Type B pancreatic cell (in vitro differentiated cells): ENCODE measurements around the gene ETV4. TPM values are rescaled to one million over a fixed set of nuclear protein-coding genes. Genes with fewer than 3 reads are reported as not detected.

Experiments used
- DNase-seq: peaks from one replicate; pipeline ENCODE4 v3.0.0; 2021; ENCODE audit warnings: mixed read lengths; ENCODE audit not compliant: unreplicated experiment; ENCODE audit errors: extremely low spot score
- H3K27ac Mint-ChIP-seq: 2 replicates; pipeline ENCODE4 v1.8.0; 2021; ENCODE audit warnings: mild to moderate bottlenecking, mixed read lengths
- H3K27me3 Mint-ChIP-seq: 2 replicates; pipeline ENCODE4 v1.8.0; 2021; ENCODE audit warnings: mixed read lengths
- H3K36me3 Mint-ChIP-seq: 2 replicates; pipeline ENCODE4 v1.8.0; 2021; ENCODE audit warnings: mixed read lengths
- H3K4me1 Mint-ChIP-seq: one replicate; pipeline ENCODE4 v1.8.0; 2021; ENCODE audit warnings: mixed read lengths; ENCODE audit not compliant: unreplicated experiment
- H3K4me3 Mint-ChIP-seq: 2 replicates; pipeline ENCODE4 v1.8.0; 2021; ENCODE audit warnings: mild to moderate bottlenecking, mixed read lengths
- H3K9me3 Mint-ChIP-seq: 2 replicates; pipeline ENCODE4 v1.8.0; 2021; ENCODE audit warnings: mixed read lengths
- CTCF ChIP-seq: fragments of 200-600 bp; sonication (generic); conservative IDR thresholded peaks from 2 replicates; pipeline ENCODE4 v1.5.0; 2021; ENCODE audit warnings: antibody characterized with exemption, mild to moderate bottlenecking
- total RNA-seq: library from RNA; stranded (reverse); gene quantifications from 2 replicates; pipeline ENCODE4 v1.2.1, GENCODE V29; 2021; ENCODE audit warnings: low replicate concordance

ETV4 gene
- total RNA-seq, 1 donor from 2014 or later: 18.3 TPM

- no peak for DNase-seq
- peaks cover 36% of the 10 kb centered on the region for H3K27me3 Mint-ChIP-seq
Observed at GRCh38 chr17:43552229-43552837, 6.2 kb upstream of the ETV4 start.

GRCh38 chr17:43550754-43551153, 4.6 kb upstream of the ETV4 start:
- DNase-seq: no peak
- H3K27me3 Mint-ChIP-seq: peaks cover 47% of the 10 kb centered on the region
- peaks cover 24% of the 10 kb centered on the region for H3K4me1 Mint-ChIP-seq
- no peak for TF ChIP-seq CTCF
- H3K27ac Mint-ChIP-seq: no peak overlapping the region
- H3K4me3 Mint-ChIP-seq: no peak overlapping the region
- no peaks in the 10 kb centered on the region for H3K9me3 Mint-ChIP-seq
- no peaks in the 10 kb centered on the region for H3K36me3 Mint-ChIP-seq

More at GRCh38 chr17:43552229-43552837, 6.2 kb upstream of the ETV4 start:
- peak overlapping the region; percentile 49 for H3K27ac Mint-ChIP-seq
- H3K9me3 Mint-ChIP-seq: no peaks in the 10 kb centered on the region
- no peak for TF ChIP-seq CTCF
- no peaks in the 10 kb centered on the region for H3K36me3 Mint-ChIP-seq
- no peak overlapping the region for H3K4me3 Mint-ChIP-seq
- H3K4me1 Mint-ChIP-seq: peaks cover 23% of the 10 kb centered on the region

- DNase-seq: no peak
- H3K36me3 Mint-ChIP-seq: no peaks in the 10 kb centered on the region
- H3K27me3 Mint-ChIP-seq: peaks cover 54% of the 10 kb centered on the region
- H3K27ac Mint-ChIP-seq: no peak overlapping the region
- H3K9me3 Mint-ChIP-seq: no peaks in the 10 kb centered on the region
- no peak overlapping the region for H3K4me3 Mint-ChIP-seq
- H3K4me1 Mint-ChIP-seq: peaks cover 29% of the 10 kb centered on the region
- no peak for TF ChIP-seq CTCF
Observed at GRCh38 chr17:43549496-43549895, 3.4 kb upstream of the ETV4 start.

- no peak for TF ChIP-seq CTCF
- Mint-ChIP-seq H3K4me1 (peaks cover 32% of the 10 kb centered on the region), H3K36me3 (no peaks in the 10 kb centered on the region), H3K27ac (no peak overlapping the region), H3K9me3 (no peaks in the 10 kb centered on the region), H3K27me3 (peaks cover 57% of the 10 kb centered on the region), H3K4me3 (no peak overlapping the region)
- DNase-seq: no peak
Observed at GRCh38 chr17:43548689-43549379, 2.7 kb upstream of the ETV4 start.

GRCh38 chr17:43547659-43548256, 1.6 kb upstream of the ETV4 start:
- no peak for TF ChIP-seq CTCF
- H3K4me3 Mint-ChIP-seq: peak overlapping the region; percentile 88
- peak overlapping the region; percentile 76 for H3K27ac Mint-ChIP-seq
- H3K27me3 Mint-ChIP-seq: peaks cover 60% of the 10 kb centered on the region
- no peaks in the 10 kb centered on the region for H3K36me3 Mint-ChIP-seq
- DNase-seq: no peak
- peaks cover 35% of the 10 kb centered on the region for H3K4me1 Mint-ChIP-seq
- no peaks in the 10 kb centered on the region for H3K9me3 Mint-ChIP-seq
